HG02678 (cell line): ENCODE results near the gene MAPKAPK5.
"Not testable (repeated sequence)": the region's sequence is repeated elsewhere in the genome, so short reads cannot be mapped to it uniquely, and the experiment has no call there.

Experiments used
- ATAC-seq: cut with Tn5 transposase; IDR thresholded peaks from one replicate; pipeline ENCODE4 v1.9.1; 2021; ENCODE audit warnings: mild to moderate bottlenecking, moderate library complexity; ENCODE audit not compliant: unreplicated experiment

MAPKAPK5 gene

GRCh38 chr12:111827907-111828306 lies 14.1 kb upstream of the MAPKAPK5 start:
- no peak for ATAC-seq

- ATAC-seq: no peak
Measured at GRCh38 chr12:111828338-111828979, 13.6 kb upstream of the MAPKAPK5 start.

- ATAC-seq: not testable (repeated sequence)
Measured at GRCh38 chr12:111829635-111830034, 12.4 kb upstream of the MAPKAPK5 start.

- not testable (repeated sequence) for ATAC-seq
Measured at GRCh38 chr12:111834740-111835386, 7.2 kb upstream of the MAPKAPK5 start.

- not testable (repeated sequence) for ATAC-seq
Measured at GRCh38 chr12:111835531-111836181, 6.4 kb upstream of the MAPKAPK5 start.

- no peak for ATAC-seq
Measured at GRCh38 chr12:111838353-111838752, 3.7 kb upstream of the MAPKAPK5 start.

GRCh38 chr12:111840807-111841206 lies 1.2 kb upstream of the MAPKAPK5 start:
- ATAC-seq: no peak

GRCh38 chr12:111841236-111841749 lies 735 bp upstream of the MAPKAPK5 start:
- no peak for ATAC-seq

- peak; percentile 21 for ATAC-seq
Measured at GRCh38 chr12:111842556-111843396, 748 bp downstream of the MAPKAPK5 start.

GRCh38 chr12:111846016-111846415 lies 4.0 kb downstream of the MAPKAPK5 start:
- no peak for ATAC-seq

GRCh38 chr12:111850526-111850925 lies 8.5 kb downstream of the MAPKAPK5 start:
- ATAC-seq: no peak

- ATAC-seq: no peak
Measured at GRCh38 chr12:111858186-111858585, 16.2 kb downstream of the MAPKAPK5 start.

GRCh38 chr12:111858778-111859177 lies 16.8 kb downstream of the MAPKAPK5 start:
- ATAC-seq: no peak

- ATAC-seq: no peak
Measured at GRCh38 chr12:111864913-111865312, 22.9 kb downstream of the MAPKAPK5 start.

GRCh38 chr12:111867531-111867930 lies 25.5 kb downstream of the MAPKAPK5 start:
- no peak for ATAC-seq

- no peak for ATAC-seq
Measured at GRCh38 chr12:111868676-111869588, 26.9 kb downstream of the MAPKAPK5 start.

- no peak for ATAC-seq
Measured at GRCh38 chr12:111869671-111870070, 27.6 kb downstream of the MAPKAPK5 start.

- ATAC-seq: no peak
Measured at GRCh38 chr12:111870216-111870615, 28.2 kb downstream of the MAPKAPK5 start.

- ATAC-seq: no peak
Measured at GRCh38 chr12:111870706-111871105, 28.7 kb downstream of the MAPKAPK5 start.

GRCh38 chr12:111873113-111873512 lies 31.1 kb downstream of the MAPKAPK5 start:
- no peak for ATAC-seq
